Prostate gland (tissue), 2 donors: ENCODE measurements around the gene SLC35D3. TPM values are rescaled to one million over a fixed set of nuclear protein-coding genes. Genes with fewer than 3 reads are reported as not detected.
"Not testable (repeated sequence)": the region's sequence is repeated elsewhere in the genome, so short reads cannot be mapped to it uniquely, and the experiment has no call there.

Source experiments
- DNase-seq: peaks from one replicate; pipeline ENCODE4 v3.0.0-alpha.2; 2019; ENCODE audit warnings: low spot score
- H3K27ac ChIP-seq, 2 donors: fragments of 200-600 bp; sonication (generic); 2 replicates each; pipeline ENCODE4 v1.5.1; 2017 to 2019
- H3K27me3 ChIP-seq: fragments of 200-600 bp; sonication (generic); replicated peaks from 2 replicates; pipeline ENCODE4 v1.5.1; 2019; ENCODE audit not compliant: insufficient read depth
- H3K36me3 ChIP-seq, 2 donors: fragments of 200-600 bp; sonication (generic); 1 replicate in 1 of 2; 2 replicates in 1 of 2; pipeline versions ENCODE4 v1.5.1 to v1.8.1; 2017 to 2019
- H3K4me1 ChIP-seq: fragments of 200-600 bp; sonication (generic); replicated peaks from 2 replicates; pipeline ENCODE4 v1.5.1; 2019
- H3K4me3 ChIP-seq, 2 donors: fragments of 200-600 bp; sonication (generic); 2 replicates each; pipeline ENCODE4 v1.5.1; 2017 to 2019
- H3K9me3 ChIP-seq: fragments of 200-600 bp; sonication (generic); 2 replicates; pipeline ENCODE4 v1.5.1; 2017
- CTCF ChIP-seq, 4 experiments: fragments of 200-600 bp in 2 of 4; fragments of 450-650 bp in 2 of 4; sonication (generic) in 2 of 4; IDR thresholded peaks; 1 replicate in 3 of 4; 2 replicates in 1 of 4; pipeline ENCODE4 v1.5.1; 2016 to 2019; ENCODE audit warnings: antibody characterized with exemption in 4 of 4, mild to moderate bottlenecking in 2 of 4, moderate library complexity in 2 of 4
- POLR2A ChIP-seq: fragments of 450-650 bp; IDR thresholded peaks from one replicate; pipeline ENCODE4 v1.6.1; 2016; ENCODE audit warnings: antibody characterized with exemption, mild to moderate bottlenecking
- POLR2AphosphoS5 ChIP-seq: sonication (generic); formaldehyde crosslinking; IDR thresholded peaks from one replicate; pipeline ENCODE4 v1.6.1; 2017; ENCODE audit warnings: antibody characterized with exemption
- WGBS: methylation state at CpG from one replicate; pipeline ENCODE4 v1.1.5; 2018; 5-methylcytosine and 5-hydroxymethylcytosine counted together
- intact Hi-C: fragments of 100-400 bp; cut with DNase I; formaldehyde crosslinking; loops from one replicate; pipeline ENCODE4 v1.14.2; 2022
- total RNA-seq, 2 donors: library from RNA; depleted of rRNA; stranded (reverse); fragments of >200 nt; gene quantifications; one replicate each; pipeline ENCODE4 v1.1.0, GENCODE V29; 2016

SLC35D3 gene
- total RNA-seq, 2 donors from 2014 or later, result 0.23 TPM; not detected in 1

- no peak for DNase-seq
- intact Hi-C loops, result no loop called here
- Histone ChIP-seq H3K4me1 (no peaks in the 10 kb centered on the region), H3K27me3 (no peaks in the 10 kb centered on the region), H3K36me3 (no peaks in the 10 kb centered on the region), H3K27ac (no peak overlapping the region), H3K9me3 (no peaks in the 10 kb centered on the region), H3K4me3 (no peak overlapping the region)
- no peak for TF ChIP-seq POLR2AphosphoS5
- WGBS, result 84% methylated on average over 5 of the region's 5 CpGs
These were observed 28.9 kb upstream of the SLC35D3 start for GRCh38 chr6:136893187-136893586.

- Histone ChIP-seq H3K27ac (no peak overlapping the region), H3K9me3 (no peaks in the 10 kb centered on the region), H3K4me1 (no peaks in the 10 kb centered on the region), H3K27me3 (no peaks in the 10 kb centered on the region), H3K36me3 (peaks cover 0 to 5% of the 10 kb centered on the region in 2 donors), H3K4me3 (no peak overlapping the region)
- 93% methylated on average over 3 of the region's 3 CpGs for WGBS
- intact Hi-C loops, result no loop called here
- no peak for DNase-seq
- TF ChIP-seq CTCF (IDR thresholded peaks at IDR 0.05), result no peak
- no peak for TF ChIP-seq POLR2A
- no peak for TF ChIP-seq POLR2AphosphoS5
These were observed 26.2 kb upstream of the SLC35D3 start for GRCh38 chr6:136895901-136896300.

GRCh38 chr6:136897071-136897470 lies 25.0 kb upstream of the SLC35D3 start:
- H3K27me3 ChIP-seq, result no peaks in the 10 kb centered on the region
- TF ChIP-seq POLR2AphosphoS5, result peak; percentile 60
- no peak for TF ChIP-seq CTCF (IDR thresholded peaks at IDR 0.05)
- 53% methylated on average over 1 of the region's 1 CpG for WGBS

GRCh38 chr6:136901212-136901784 lies 20.8 kb upstream of the SLC35D3 start:
- no peaks in the 10 kb centered on the region for H3K9me3 ChIP-seq
- no peak overlapping the region for H3K27ac ChIP-seq
- no peak for TF ChIP-seq POLR2AphosphoS5
- TF ChIP-seq POLR2A, result no peak
- TF ChIP-seq CTCF (IDR thresholded peaks at IDR 0.05), result no peak
- intact Hi-C loops, result no loop called here
- no peaks in the 10 kb centered on the region for H3K27me3 ChIP-seq
- H3K4me3 ChIP-seq, result no peak overlapping the region
- no peaks in the 10 kb centered on the region for H3K4me1 ChIP-seq
- 86% methylated on average over 5 of the region's 5 CpGs for WGBS
- peaks cover 0 to 7% of the 10 kb centered on the region in 2 donors for H3K36me3 ChIP-seq
- no peak for DNase-seq

More at GRCh38 chr6:136897071-136897470, 25.0 kb upstream of the SLC35D3 start:
- Histone ChIP-seq H3K36me3 (peaks cover 0 to 7% of the 10 kb centered on the region in 2 donors), H3K9me3 (no peaks in the 10 kb centered on the region), H3K27ac (no peak overlapping the region), H3K4me3 (no peak overlapping the region), H3K4me1 (no peaks in the 10 kb centered on the region)
- intact Hi-C loops, result no loop called here
- no peak for DNase-seq

GRCh38 chr6:136904477-136904876 lies 17.6 kb upstream of the SLC35D3 start:
- intact Hi-C loops, H3K27me3 ChIP-seq, H3K36me3 ChIP-seq, H3K4me1 ChIP-seq, DNase-seq, H3K9me3 ChIP-seq, H3K27ac ChIP-seq, H3K4me3 ChIP-seq: not testable (repeated sequence)
- WGBS, result 94% methylated on average over 3 of the region's 3 CpGs

GRCh38 chr6:136914947-136915346 lies 7.2 kb upstream of the SLC35D3 start:
- DNase-seq, result no peak
- intact Hi-C loops, result no loop called here
- H3K9me3 ChIP-seq, result no peaks in the 10 kb centered on the region
- TF ChIP-seq POLR2AphosphoS5 (no peak), POLR2A (no peak), CTCF (IDR thresholded peaks at IDR 0.05) (no peak)
- no peak overlapping the region for H3K27ac ChIP-seq
- H3K36me3 ChIP-seq, result no peaks in the 10 kb centered on the region
- H3K4me1 ChIP-seq, result no peaks in the 10 kb centered on the region
- H3K27me3 ChIP-seq, result no peaks in the 10 kb centered on the region
- no peak overlapping the region for H3K4me3 ChIP-seq
- 95% methylated on average over 1 of the region's 1 CpG for WGBS
